ENCODE measurements around the gene SLC12A8. TPM values are rescaled to one million over a fixed set of nuclear protein-coding genes. Genes with fewer than 3 reads are reported as not detected.

The SLC12A8 gene
- total and polyA plus RNA-seq, 9 of the 15 experiments (the other 6 are each of a cell fraction or from before 2014, with no cell fraction given): 0.04 to 0.33 (median 0.09) TPM; not detected in 4

DNA sequence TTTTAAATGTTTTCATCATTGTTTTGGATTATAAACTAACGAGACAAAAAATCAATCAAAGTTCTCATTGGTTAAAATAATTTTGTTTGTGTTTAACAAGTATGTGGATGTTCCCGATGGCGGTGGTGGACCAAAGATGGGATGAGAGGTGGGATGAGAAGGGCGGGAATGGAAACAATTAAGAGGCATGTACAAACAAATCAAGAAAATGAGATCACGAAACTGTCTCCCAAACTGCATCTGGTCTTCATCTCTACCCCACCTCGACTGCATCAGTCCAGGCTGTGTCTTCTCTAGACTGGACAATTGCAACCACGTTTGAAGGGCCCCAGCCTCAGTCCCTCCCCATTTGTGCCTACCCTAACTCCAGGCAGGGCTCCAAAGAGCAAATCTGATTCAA, 56.1 kb downstream of the SLC12A8 start:
- 54% methylated on average over 5 of the region's 7 CpGs for WGBS (ENCODE audit: insufficient coverage, low coverage, missing lambda C conversion rate)
- Histone ChIP-seq H4K20me1 (replicated peaks; ENCODE audit: control insufficient read depth, insufficient read depth, low read length) (no peaks in the 10 kb centered on the region), H3K27me3 (ENCODE audit: control insufficient read depth in 2 of 2, insufficient read depth in 2 of 2, low read length in 2 of 2) (peaks cover under 1 to 20% of the 10 kb centered on the region in 2 experiments; a peak in 3 of 5 replicates), H3K27ac (ENCODE audit: extremely low read depth, low read depth, low read length) (no peak overlapping the region), H3K4me1 (replicated peaks in 1 of 2; ENCODE audit: control insufficient read depth in 2 of 2, insufficient read depth in 2 of 2, low read length in 2 of 2) (peaks cover 7 to 10% of the 10 kb centered on the region in 2 experiments; a peak in 3 of 5 replicates), H3K36me3 (ENCODE audit: control insufficient read depth, insufficient read depth, low read length) (no peaks in the 10 kb centered on the region), H2AFZ (ENCODE audit: low read depth, low read length) (no peak overlapping the region), H3K4me3 (no peak overlapping the region), H3K9ac (ENCODE audit: insufficient read depth in 1 of 2, low read depth in 2 of 2, low read length in 2 of 2) (no peak overlapping the region), H3K79me2 (ENCODE audit: control insufficient read depth, insufficient read depth, low read length) (no peaks in the 10 kb centered on the region), H3K9me3 (replicated peaks; ENCODE audit: control insufficient read depth, insufficient read depth, low read depth, low read length) (no peaks in the 10 kb centered on the region), H3K9me1 (ENCODE audit: control insufficient read depth, insufficient read depth, low read length) (no peaks in the 10 kb centered on the region), H3K4me2 (ENCODE audit: insufficient read depth, low read length) (no peak overlapping the region)
- DNase-seq (ENCODE audit: extremely low read depth in 1 of 4, low spot score in 3 of 4) (no peak), FAIRE-seq (no peak), ATAC-seq (no peak)
- ChIA-PET POLR2A (no interaction called here), CTCF (ENCODE audit: low intra/inter-chr PET ratio) (no interaction called here)
- intact Hi-C loops (cut with micrococcal nuclease): no loop called here
- no TSS peak for BruUV-seq (replicated peaks)
- in situ Hi-C loops (cut with MboI): loop anchor here (25.0 kb wide), 1 partner anchor 431 kb away; the partner anchor contains the start of gene OSBPL11
- TF ChIP-seq, protein P1, sequence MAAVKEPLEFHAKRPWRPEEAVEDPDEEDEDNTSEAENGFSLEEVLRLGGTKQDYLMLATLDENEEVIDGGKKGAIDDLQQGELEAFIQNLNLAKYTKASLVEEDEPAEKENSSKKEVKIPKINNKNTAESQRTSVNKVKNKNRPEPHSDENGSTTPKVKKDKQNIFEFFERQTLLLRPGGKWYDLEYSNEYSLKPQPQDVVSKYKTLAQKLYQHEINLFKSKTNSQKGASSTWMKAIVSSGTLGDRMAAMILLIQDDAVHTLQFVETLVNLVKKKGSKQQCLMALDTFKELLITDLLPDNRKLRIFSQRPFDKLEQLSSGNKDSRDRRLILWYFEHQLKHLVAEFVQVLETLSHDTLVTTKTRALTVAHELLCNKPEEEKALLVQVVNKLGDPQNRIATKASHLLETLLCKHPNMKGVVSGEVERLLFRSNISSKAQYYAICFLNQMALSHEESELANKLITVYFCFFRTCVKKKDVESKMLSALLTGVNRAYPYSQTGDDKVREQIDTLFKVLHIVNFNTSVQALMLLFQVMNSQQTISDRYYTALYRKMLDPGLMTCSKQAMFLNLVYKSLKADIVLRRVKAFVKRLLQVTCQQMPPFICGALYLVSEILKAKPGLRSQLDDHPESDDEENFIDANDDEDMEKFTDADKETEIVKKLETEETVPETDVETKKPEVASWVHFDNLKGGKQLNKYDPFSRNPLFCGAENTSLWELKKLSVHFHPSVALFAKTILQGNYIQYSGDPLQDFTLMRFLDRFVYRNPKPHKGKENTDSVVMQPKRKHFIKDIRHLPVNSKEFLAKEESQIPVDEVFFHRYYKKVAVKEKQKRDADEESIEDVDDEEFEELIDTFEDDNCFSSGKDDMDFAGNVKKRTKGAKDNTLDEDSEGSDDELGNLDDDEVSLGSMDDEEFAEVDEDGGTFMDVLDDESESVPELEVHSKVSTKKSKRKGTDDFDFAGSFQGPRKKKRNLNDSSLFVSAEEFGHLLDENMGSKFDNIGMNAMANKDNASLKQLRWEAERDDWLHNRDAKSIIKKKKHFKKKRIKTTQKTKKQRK (IDR thresholded peaks at IDR 0.05; ENCODE audit: borderline replicate concordance, low read depth, low read length): no peak
- TF ChIP-seq SP2 (IDR thresholded peaks at IDR 0.05; ENCODE audit: extremely low read depth, low read depth, low read length, poor library complexity, severe bottlenecking): no peak
- TF ChIP-seq USF2 (CRISPR knock-in tag; IDR thresholded peaks at IDR 0.05): no peak
- TF ChIP-seq, protein P2, sequence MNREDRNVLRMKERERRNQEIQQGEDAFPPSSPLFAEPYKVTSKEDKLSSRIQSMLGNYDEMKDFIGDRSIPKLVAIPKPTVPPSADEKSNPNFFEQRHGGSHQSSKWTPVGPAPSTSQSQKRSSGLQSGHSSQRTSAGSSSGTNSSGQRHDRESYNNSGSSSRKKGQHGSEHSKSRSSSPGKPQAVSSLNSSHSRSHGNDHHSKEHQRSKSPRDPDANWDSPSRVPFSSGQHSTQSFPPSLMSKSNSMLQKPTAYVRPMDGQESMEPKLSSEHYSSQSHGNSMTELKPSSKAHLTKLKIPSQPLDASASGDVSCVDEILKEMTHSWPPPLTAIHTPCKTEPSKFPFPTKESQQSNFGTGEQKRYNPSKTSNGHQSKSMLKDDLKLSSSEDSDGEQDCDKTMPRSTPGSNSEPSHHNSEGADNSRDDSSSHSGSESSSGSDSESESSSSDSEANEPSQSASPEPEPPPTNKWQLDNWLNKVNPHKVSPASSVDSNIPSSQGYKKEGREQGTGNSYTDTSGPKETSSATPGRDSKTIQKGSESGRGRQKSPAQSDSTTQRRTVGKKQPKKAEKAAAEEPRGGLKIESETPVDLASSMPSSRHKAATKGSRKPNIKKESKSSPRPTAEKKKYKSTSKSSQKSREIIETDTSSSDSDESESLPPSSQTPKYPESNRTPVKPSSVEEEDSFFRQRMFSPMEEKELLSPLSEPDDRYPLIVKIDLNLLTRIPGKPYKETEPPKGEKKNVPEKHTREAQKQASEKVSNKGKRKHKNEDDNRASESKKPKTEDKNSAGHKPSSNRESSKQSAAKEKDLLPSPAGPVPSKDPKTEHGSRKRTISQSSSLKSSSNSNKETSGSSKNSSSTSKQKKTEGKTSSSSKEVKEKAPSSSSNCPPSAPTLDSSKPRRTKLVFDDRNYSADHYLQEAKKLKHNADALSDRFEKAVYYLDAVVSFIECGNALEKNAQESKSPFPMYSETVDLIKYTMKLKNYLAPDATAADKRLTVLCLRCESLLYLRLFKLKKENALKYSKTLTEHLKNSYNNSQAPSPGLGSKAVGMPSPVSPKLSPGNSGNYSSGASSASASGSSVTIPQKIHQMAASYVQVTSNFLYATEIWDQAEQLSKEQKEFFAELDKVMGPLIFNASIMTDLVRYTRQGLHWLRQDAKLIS (CRISPR knock-in tag; IDR thresholded peaks at IDR 0.05): no peak
- no peak for TF ChIP-seq FOXA1 (IDR thresholded peaks at IDR 0.05; ENCODE audit: borderline replicate concordance)
- TF ChIP-seq CBX2 (IDR thresholded peaks at IDR 0.05; ENCODE audit: insufficient read depth, low read length, poor library complexity, severe bottlenecking): no peak
- no peak for TF ChIP-seq LARP7 (IDR thresholded peaks at IDR 0.05)
- TF ChIP-seq SMARCE1 (IDR thresholded peaks at IDR 0.05): no peak
- TF ChIP-seq CCAR2 (IDR thresholded peaks at IDR 0.05; ENCODE audit: low read depth, low read length): no peak
- no peak for TF ChIP-seq STAT5A (IDR thresholded peaks at IDR 0.05; ENCODE audit: borderline replicate concordance, low read length)
- no peak for TF ChIP-seq EHMT2 (IDR thresholded peaks at IDR 0.05)
- no peak for TF ChIP-seq MAZ (CRISPR knock-in tag; conservative IDR thresholded peaks at IDR 0.05 in 1 of 2, IDR thresholded peaks at IDR 0.05 in 1 of 2)
- TF ChIP-seq SMAD3 (CRISPR knock-in tag; conservative IDR thresholded peaks at IDR 0.05): no peak
- TF ChIP-seq, protein P3, sequence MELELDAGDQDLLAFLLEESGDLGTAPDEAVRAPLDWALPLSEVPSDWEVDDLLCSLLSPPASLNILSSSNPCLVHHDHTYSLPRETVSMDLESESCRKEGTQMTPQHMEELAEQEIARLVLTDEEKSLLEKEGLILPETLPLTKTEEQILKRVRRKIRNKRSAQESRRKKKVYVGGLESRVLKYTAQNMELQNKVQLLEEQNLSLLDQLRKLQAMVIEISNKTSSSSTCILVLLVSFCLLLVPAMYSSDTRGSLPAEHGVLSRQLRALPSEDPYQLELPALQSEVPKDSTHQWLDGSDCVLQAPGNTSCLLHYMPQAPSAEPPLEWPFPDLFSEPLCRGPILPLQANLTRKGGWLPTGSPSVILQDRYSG (tag; conservative IDR thresholded peaks at IDR 0.05; ENCODE audit: low read depth): no peak
